Epidermal melanocyte (primary cell): ENCODE measurements around the gene TSPAN5.
"Not testable (repeated sequence)": the region's sequence is repeated elsewhere in the genome, so short reads cannot be mapped to it uniquely, and the experiment has no call there.

Experiments used
- DNase-seq: peaks from one replicate; pipeline ENCODE4 v3.0.0; 2011; ENCODE audit warnings: low spot score; ENCODE audit not compliant: insufficient read length

The TSPAN5 gene

GRCh38 chr4:98466868-98467599 is 191.4 kb downstream of the TSPAN5 start:
- no peak for DNase-seq

DNA sequence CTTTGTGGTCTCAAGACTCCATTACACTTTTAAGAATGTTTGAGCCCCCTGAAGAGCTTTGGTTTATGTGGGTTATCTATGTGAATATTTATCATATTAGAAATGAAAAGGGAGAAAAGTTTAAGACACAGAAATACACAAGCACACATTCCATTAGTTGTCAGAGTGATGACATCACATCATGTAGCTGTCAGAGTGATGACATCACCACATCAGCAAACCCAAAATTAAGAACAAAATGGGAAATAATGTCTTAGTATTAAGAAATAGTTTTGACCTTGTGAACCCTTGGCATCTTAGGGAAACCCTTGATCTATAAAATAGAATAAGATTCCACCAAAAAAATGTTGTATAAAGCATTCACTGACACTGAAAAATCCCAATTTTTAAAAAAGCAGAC is 195.9 kb downstream of the TSPAN5 start:
- no peak for DNase-seq

- DNase-seq: not testable (repeated sequence)
Measured at GRCh38 chr4:98461121-98461865, 197.1 kb downstream of the TSPAN5 start.

DNA sequence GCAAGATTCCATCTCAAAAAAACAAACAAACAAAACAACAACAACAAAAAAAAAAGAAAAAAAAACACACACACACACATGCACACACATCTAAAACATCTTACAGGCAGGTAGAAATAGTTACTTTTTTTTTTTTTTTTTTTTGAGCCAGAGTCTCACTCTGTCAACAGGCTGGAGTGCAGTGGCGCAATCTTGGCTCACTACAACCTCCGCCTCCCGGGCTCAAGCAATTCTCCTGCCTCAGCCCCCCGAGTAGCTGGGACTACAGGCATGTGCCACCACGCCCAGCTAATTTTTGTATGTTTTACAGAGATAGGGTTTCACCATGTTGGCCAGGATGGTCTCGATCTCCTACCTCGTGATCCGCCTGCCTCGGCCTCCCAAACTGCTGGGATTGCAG is 201.0 kb downstream of the TSPAN5 start:
- not testable (repeated sequence) for DNase-seq

- no peak for DNase-seq
Measured at GRCh38 chr4:98452091-98452490, 206.3 kb downstream of the TSPAN5 start.

GRCh38 chr4:98448908-98449307 is 209.5 kb downstream of the TSPAN5 start:
- DNase-seq: no peak

DNA sequence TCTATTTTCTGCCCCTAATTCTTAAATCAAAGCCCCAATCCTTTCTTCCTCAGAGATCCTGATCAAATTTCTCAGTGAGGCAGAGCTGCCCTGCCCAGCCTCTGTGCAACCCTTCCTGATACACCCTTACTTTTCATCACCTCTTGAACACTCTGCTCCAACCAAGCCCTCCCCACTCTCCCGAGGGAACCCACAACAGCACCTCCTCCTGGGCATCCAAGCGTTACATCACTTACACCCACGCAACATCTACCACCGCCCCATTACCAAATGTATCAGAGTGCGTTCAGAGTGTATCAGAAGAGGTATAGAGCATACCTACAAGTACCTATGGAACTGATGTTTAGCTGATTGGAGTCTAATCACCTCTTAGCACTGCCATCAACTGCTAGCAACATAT is 210.8 kb downstream of the TSPAN5 start:
- no peak for DNase-seq

- DNase-seq: no peak
Measured at GRCh38 chr4:98446499-98447375, 211.7 kb downstream of the TSPAN5 start.

- no peak for DNase-seq
Measured at GRCh38 chr4:98444371-98444770, 214.0 kb downstream of the TSPAN5 start.

DNA sequence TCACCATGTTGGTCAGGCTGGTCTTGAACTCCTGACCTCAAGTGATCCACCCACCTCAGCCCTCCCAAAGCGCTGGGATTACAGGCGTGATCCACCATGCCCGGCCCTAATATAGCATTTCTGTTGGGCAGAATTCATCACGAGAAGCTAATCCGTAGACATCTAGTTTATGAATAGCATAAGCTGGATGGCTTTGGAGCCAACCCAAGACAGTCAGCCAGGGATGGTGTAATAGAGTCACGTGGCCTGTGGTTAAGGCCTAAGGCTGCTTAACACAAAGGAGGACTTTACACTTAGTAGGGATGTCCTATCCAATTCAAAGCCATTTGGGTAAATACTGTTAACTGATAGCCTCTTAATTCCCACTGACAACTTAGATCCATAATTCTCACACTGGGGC is 223.6 kb downstream of the TSPAN5 start:
- DNase-seq: no peak

GRCh38 chr4:98433691-98434090 is 224.7 kb downstream of the TSPAN5 start:
- DNase-seq: no peak

GRCh38 chr4:98430708-98431403 is 227.6 kb downstream of the TSPAN5 start:
- no peak for DNase-seq

GRCh38 chr4:98423009-98423408 is 235.4 kb downstream of the TSPAN5 start:
- no peak for DNase-seq

DNA sequence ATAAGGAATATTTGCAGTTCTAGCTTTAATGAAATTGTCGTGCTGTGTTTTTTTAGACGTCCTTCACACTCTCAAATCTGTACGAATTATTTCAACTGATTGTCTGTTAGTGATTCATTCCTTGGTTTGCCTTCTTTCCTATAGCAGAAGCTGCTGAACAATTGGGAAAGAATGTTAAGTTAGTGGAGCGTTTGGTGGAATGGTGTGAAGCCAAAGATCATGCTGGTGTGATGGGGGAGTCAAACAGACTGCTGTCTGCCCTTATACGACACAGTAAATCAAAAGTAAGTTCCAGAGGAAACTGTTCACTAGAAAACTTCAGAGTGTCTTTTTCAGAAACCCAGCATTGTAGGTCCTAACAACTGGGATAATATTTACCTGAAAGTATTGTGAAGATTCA is 237.3 kb downstream of the TSPAN5 start:
- DNase-seq: no peak
